ENCODE results near the gene TPH1. TPM values are rescaled to one million over a fixed set of nuclear protein-coding genes. Genes with fewer than 3 reads are reported as not detected.

Gene TPH1
- total and polyA plus RNA-seq, 7 donors, result 0.03 to 0.28 (median 0.07) TPM; not detected in 1

- H3K9me3 ChIP-seq, result no peaks in the 10 kb centered on the region
- intact Hi-C loops (cut with DNase I), result loop anchor here (10.0 kb wide), 2 partner anchors 85 to 295 kb away; partner anchors contain the start of gene SAAL1 (in 1 of the 2)
- H3K36me3 ChIP-seq (ENCODE audit: insufficient read depth in 1 of 2, low read depth in 1 of 2), result no peaks in the 10 kb centered on the region
- H3K4me3 ChIP-seq, result no peak overlapping the region
- H3K27ac ChIP-seq, result no peak overlapping the region
- TF ChIP-seq CTCF (IDR thresholded peaks at IDR 0.05), result no peak
- H3K4me1 ChIP-seq, result no peaks in the 10 kb centered on the region
- DNase-seq, result no peak
- no peaks in the 10 kb centered on the region for H3K27me3 ChIP-seq (ENCODE audit: insufficient read depth in 3 of 3, low read length in 2 of 3)
- ATAC-seq, result no peak
Observed at GRCh38 chr11:18019650-18020049, 26.4 kb downstream of the TPH1 start.

GRCh38 chr11:18016789-18017188 lies 29.3 kb downstream of the TPH1 start:
- DNase-seq, result no peak
- no peak overlapping the region for H3K4me3 ChIP-seq
- TF ChIP-seq CTCF (IDR thresholded peaks at IDR 0.05), result no peak
- no peak for ATAC-seq
- intact Hi-C loops (cut with DNase I), result loop anchor here (10.0 kb wide), 2 partner anchors 88 to 298 kb away; partner anchors contain the start of gene SAAL1 (in 1 of the 2)
- H3K36me3 ChIP-seq (ENCODE audit: insufficient read depth in 1 of 2, low read depth in 1 of 2), result no peaks in the 10 kb centered on the region
- H3K9me3 ChIP-seq, result no peaks in the 10 kb centered on the region
- 85 to 96% (median 96%) methylated on average over 2 of the region's 2 CpGs for WGBS, 3 donors
- peaks cover 3% of the 10 kb centered on the region for H3K4me1 ChIP-seq
- H3K27me3 ChIP-seq (ENCODE audit: insufficient read depth in 3 of 3, low read length in 2 of 3), result no peaks in the 10 kb centered on the region
- no peak overlapping the region for H3K27ac ChIP-seq

- no peak for ATAC-seq
- intact Hi-C loops (cut with DNase I), result loop anchor here (10.0 kb wide), 2 partner anchors 90 to 300 kb away; partner anchors contain the start of gene SAAL1 (in 1 of the 2)
- no peaks in the 10 kb centered on the region for H3K36me3 ChIP-seq (ENCODE audit: insufficient read depth in 1 of 2, low read depth in 1 of 2)
Observed at GRCh38 chr11:18014876-18015275, 31.2 kb downstream of the TPH1 start.

GRCh38 chr11:18013790-18014507 lies 32.1 kb downstream of the TPH1 start:
- Histone ChIP-seq H3K4me3 (peak overlapping the region; percentile 96), H3K36me3 (ENCODE audit: insufficient read depth in 1 of 2, low read depth in 1 of 2) (no peaks in the 10 kb centered on the region), H3K9me3 (no peaks in the 10 kb centered on the region), H3K27ac (peak overlapping the region; percentile 91), H3K4me1 (peaks cover 6% of the 10 kb centered on the region), H3K27me3 (ENCODE audit: insufficient read depth in 3 of 3, low read length in 2 of 3) (no peaks in the 10 kb centered on the region)
- TF ChIP-seq CTCF (IDR thresholded peaks at IDR 0.05), result no peak
- intact Hi-C loops (cut with DNase I), result loop anchor here (10.0 kb wide), 2 partner anchors 91 to 301 kb away; partner anchors contain the start of gene SAAL1 (in 1 of the 2)
- DNase-seq (no peak), ATAC-seq (peak in 1 of 4 donors; percentile 8)
- WGBS, 3 donors, result 19 to 22% (median 20%) methylated on average over 11 of the region's 11 CpGs

More at GRCh38 chr11:18014876-18015275, 31.2 kb downstream of the TPH1 start:
- DNase-seq, result no peak
- TF ChIP-seq CTCF (IDR thresholded peaks at IDR 0.05), result no peak
- H3K27ac ChIP-seq, result no peak overlapping the region
- peaks cover 6% of the 10 kb centered on the region for H3K4me1 ChIP-seq
- H3K4me3 ChIP-seq, result no peak overlapping the region
- H3K27me3 ChIP-seq (ENCODE audit: insufficient read depth in 3 of 3, low read length in 2 of 3), result no peaks in the 10 kb centered on the region
- H3K9me3 ChIP-seq, result no peaks in the 10 kb centered on the region

Data from psoas muscle (tissue), 8 donors.